Endothelial cell of hepatic sinusoid (primary cell): Measurements from ENCODE around the gene RTN3.
"Not testable (repeated sequence)": the region's sequence is repeated elsewhere in the genome, so short reads cannot be mapped to it uniquely, and the experiment has no call there.

Source experiments
- in situ Hi-C: cut with HindIII; loops from 2 replicates; pipeline ENCODE4 v1.10.0; 2017; ENCODE audit warnings: low sequenced_read_pairs

RTN3 gene

DNA sequence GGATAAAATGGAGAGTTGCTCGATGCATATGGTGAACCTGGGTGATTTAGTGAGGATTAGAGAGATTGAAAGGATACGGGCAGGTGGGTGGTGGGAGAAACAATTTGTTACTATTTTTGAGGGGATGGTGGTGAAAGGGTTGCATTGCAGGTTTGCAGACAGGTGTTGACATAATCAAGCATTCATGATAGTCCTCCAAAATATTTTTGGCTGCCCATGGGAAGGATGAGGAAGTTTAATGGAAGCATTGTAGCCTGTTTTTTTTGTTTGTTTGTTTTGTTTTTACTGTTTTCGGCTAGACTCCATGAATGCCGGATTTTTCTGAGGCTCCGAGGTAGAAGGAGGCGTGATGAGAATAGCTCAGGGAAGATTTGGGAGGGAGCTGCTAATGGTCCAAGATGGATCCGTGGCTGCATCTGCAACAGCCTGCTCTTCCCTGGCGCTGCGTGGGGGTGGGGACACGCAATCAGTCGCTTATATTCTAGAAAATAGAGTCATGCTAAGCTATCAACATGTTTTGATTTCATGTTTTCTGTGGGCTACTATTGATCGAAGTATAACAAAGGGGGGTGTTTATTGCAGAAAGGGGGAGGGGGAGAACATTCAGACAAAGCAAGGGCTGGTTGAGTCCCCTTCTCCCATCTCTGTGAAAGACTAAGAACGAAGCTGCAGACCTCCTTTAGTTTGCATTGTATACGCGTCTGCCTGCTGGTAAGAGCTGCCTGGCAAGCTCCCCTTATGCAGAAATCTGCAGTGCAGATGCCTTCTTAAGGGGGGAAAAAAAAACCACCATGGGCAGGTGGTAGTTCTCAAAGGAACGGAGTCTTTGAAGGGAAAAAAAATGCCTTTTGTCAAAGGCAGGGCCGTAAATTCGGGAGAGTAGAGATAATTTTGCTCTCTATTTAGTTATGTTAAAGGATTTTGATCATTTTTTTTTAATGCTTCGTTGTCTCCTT, 1.0 kb downstream of the RTN3 start:
- in situ Hi-C loops: no loop called here

GRCh38 chr11:63683133-63683991, 2.1 kb downstream of the RTN3 start:
- in situ Hi-C loops: no loop called here

DNA sequence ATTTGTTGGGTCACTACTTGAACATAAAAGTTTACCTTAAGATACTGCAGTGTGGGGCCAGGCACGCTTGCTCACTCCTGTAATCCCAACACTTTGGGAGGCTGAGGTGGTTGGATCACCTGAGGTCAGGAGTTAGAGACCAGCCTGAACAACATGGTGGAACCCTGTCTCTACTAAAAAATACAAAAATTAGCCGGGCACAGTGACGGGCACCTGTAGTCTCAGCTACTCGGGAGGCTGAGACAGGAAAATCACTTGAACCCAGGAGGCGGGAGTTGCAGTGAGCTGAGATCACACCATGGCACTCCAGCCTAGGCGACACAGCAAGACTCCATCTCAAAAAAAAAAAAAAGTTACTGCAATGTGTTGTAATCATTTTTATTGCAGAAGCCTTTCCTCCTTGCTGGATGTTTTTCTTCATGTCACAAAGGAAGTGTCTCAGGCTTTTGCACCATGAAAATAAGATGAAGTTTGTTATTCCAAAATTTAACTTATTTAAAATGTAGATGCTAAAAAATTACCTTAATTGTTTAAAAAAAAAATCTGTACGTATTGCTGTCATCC, 3.9 kb downstream of the RTN3 start:
- in situ Hi-C loops: not testable (repeated sequence)

- in situ Hi-C loops: no loop called here
Measured at GRCh38 chr11:63686926-63687325, 5.6 kb downstream of the RTN3 start.

GRCh38 chr11:63687845-63688244, 6.5 kb downstream of the RTN3 start:
- in situ Hi-C loops: no loop called here

DNA sequence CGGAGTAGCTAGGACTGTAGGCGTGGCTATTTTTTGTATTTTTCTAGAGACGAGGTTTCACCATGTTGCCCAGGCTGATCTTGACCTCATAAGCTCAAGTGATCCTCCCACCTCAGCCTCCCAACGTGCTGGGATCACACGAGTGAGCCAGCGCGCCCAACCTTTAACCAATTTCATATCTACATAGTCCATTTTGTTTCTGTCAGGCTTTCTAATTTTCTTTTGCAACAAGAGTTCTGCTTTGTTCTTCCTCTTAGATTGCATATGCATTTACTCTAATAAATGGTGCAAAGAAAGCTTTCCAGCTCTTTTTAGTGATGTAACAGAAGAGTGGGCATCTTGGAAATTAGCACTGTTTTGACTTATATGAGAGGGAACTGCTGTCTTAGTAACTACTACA, 13.3 kb downstream of the RTN3 start:
- in situ Hi-C loops: no loop called here

GRCh38 chr11:63698976-63699733, 17.9 kb downstream of the RTN3 start:
- in situ Hi-C loops: no loop called here

GRCh38 chr11:63699896-63700295, 18.6 kb downstream of the RTN3 start:
- in situ Hi-C loops: no loop called here

GRCh38 chr11:63705526-63705925, 24.2 kb downstream of the RTN3 start:
- in situ Hi-C loops: no loop called here

DNA sequence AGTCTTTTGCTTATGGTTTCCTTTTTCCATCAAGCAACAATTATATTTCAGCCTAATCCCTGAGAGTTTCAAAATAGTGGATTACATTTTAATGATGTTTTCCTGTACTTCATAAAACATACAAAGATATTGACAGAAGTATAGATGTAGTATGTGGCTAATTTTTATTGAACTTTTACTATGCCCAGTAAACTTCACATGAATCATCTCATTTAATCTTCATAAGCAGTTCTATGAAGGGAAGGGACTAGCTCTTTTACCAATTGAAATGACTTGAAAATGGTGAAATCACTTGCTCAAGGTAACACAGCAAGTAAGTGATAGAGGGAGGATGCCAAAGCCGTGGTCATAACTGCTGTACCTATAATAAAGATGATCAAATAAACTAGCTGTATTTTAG, 27.5 kb downstream of the RTN3 start:
- in situ Hi-C loops: no loop called here

DNA sequence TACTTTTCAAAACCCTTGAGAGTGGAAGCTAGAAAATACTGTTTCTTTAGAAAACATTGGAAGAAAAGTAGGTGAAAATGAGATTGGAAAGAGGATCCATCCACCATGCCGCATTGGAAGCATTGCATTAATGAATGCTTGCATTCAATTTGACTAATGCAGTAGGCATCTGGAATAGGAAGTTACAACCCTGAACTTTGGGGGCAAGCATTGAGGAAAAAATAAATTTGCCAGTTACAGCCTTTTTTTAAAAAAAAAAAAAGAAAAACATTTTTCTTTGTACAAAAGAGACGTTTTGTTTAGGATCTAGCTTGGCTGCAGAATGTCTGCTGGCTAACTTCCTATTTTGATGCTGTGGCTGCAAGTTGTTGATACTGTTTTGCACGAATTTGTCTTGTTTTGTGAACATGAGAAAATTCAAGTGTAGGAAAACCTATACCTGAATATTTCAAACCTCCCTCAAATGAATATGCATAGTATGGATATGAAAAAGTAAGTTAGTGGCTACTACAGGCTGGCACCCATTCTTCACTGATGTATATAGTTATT, 28.1 kb downstream of the RTN3 start:
- in situ Hi-C loops: no loop called here

- in situ Hi-C loops: loop anchor here (10.0 kb wide), 1 partner anchor 66 kb away; no protein-coding TSS in a partner anchor
Measured at GRCh38 chr11:63710476-63711217, 29.3 kb downstream of the RTN3 start.

DNA sequence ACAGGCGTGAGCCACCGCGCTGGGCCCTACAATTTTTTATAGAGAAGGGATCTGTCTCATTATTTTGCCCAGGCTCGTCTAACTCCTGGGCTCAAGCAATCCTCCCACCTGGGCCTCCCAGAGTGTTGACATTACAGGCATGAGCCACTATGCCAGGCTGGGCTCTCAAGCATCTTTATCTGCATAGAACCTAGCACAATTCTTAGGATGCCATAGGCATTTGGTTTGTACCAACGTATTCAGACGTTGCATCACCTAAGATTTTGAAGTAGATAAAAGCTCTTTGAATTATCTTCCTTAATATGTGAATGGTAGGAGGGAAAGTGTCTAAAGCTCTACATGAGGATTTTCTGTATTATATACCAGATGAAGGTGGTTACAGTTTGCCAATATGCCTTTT, 30.5 kb downstream of the RTN3 start:
- in situ Hi-C loops: loop anchor here (10.0 kb wide), 1 partner anchor 67 kb away; no protein-coding TSS in a partner anchor

GRCh38 chr11:63713766-63714165, 32.5 kb downstream of the RTN3 start:
- in situ Hi-C loops: loop anchor here (10.0 kb wide), 1 partner anchor 69 kb away; no protein-coding TSS in a partner anchor

GRCh38 chr11:63716046-63716445, 34.7 kb downstream of the RTN3 start:
- in situ Hi-C loops: loop anchor here (5.0 to 10.0 kb wide), 2 partner anchors 54 to 71 kb away; no protein-coding TSS in a partner anchor

- in situ Hi-C loops: loop anchor here (5.0 to 10.0 kb wide), 2 partner anchors 57 to 74 kb away; no protein-coding TSS in a partner anchor
Measured at GRCh38 chr11:63719001-63719400, 37.7 kb downstream of the RTN3 start.

- in situ Hi-C loops: loop anchor here (5.0 to 10.0 kb wide), 2 partner anchors 58 to 75 kb away; no protein-coding TSS in a partner anchor
Measured at GRCh38 chr11:63719987-63720386, 38.7 kb downstream of the RTN3 start.

DNA sequence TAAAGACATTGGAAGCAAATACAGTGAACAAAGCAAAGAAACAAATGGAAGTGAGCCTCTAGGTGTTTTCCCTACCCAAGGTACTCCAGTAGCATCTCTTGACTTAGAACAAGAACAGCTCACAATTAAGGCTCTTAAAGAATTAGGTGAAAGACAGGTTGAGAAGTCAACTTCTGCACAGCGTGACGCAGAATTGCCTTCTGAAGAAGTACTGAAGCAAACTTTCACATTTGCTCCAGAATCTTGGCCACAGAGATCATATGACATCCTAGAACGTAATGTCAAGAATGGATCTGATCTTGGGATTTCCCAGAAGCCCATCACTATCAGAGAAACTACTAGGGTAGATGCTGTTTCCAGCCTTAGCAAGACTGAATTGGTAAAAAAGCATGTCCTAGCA, 39.3 kb downstream of the RTN3 start:
- in situ Hi-C loops: no loop called here

DNA sequence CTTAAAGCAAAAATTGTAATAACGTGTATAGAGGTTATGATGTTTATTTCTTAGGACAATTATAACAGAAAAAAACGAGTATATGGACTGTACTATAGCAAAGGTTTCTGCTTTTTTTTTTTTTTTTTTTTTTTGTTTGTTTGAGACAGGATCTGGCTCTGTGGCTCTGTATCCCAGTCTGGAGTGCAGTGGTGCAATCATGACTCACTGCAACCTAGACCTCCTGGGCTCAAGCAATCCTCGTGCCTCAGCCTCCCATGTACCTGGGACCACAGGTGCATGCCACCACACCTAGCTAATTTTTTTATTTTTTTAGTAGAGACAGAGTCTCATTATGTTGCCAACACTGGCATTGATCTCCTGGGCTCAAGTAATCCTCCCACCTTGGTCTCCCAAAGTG, 48.0 kb downstream of the RTN3 start:
- in situ Hi-C loops: no loop called here
